ENCODE measurements around the gene SLC3A2. TPM values are rescaled to one million over a fixed set of nuclear protein-coding genes. Genes with fewer than 3 reads are reported as not detected.
A peak's percentile ranks its signal among the peaks of the same experiment; 100 is the strongest.

SLC3A2 gene
- total and polyA plus RNA-seq, 2 of the 13 experiments (the other 11 are each of a cell fraction or from before 2014, with no cell fraction given): 213 to 226 TPM

- TF ChIP-seq, protein P1, sequence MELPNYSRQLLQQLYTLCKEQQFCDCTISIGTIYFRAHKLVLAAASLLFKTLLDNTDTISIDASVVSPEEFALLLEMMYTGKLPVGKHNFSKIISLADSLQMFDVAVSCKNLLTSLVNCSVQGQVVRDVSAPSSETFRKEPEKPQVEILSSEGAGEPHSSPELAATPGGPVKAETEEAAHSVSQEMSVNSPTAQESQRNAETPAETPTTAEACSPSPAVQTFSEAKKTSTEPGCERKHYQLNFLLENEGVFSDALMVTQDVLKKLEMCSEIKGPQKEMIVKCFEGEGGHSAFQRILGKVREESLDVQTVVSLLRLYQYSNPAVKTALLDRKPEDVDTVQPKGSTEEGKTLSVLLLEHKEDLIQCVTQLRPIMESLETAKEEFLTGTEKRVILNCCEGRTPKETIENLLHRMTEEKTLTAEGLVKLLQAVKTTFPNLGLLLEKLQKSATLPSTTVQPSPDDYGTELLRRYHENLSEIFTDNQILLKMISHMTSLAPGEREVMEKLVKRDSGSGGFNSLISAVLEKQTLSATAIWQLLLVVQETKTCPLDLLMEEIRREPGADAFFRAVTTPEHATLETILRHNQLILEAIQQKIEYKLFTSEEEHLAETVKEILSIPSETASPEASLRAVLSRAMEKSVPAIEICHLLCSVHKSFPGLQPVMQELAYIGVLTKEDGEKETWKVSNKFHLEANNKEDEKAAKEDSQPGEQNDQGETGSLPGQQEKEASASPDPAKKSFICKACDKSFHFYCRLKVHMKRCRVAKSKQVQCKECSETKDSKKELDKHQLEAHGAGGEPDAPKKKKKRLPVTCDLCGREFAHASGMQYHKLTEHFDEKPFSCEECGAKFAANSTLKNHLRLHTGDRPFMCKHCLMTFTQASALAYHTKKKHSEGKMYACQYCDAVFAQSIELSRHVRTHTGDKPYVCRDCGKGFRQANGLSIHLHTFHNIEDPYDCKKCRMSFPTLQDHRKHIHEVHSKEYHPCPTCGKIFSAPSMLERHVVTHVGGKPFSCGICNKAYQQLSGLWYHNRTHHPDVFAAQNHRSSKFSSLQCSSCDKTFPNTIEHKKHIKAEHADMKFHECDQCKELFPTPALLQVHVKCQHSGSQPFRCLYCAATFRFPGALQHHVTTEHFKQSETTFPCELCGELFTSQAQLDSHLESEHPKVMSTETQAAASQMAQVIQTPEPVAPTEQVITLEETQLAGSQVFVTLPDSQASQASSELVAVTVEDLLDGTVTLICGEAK (IDR thresholded peaks at IDR 0.05): no peak
- TF ChIP-seq, protein P1 (CRISPR knock-in tag; IDR thresholded peaks at IDR 0.05): peak; percentile 27; the same call in 1 of the 2 replicates
- TF ChIP-seq TSC22D2 (CRISPR knock-in tag; IDR thresholded peaks at IDR 0.05; ENCODE audit: borderline replicate concordance): no peak
- TF ChIP-seq MIXL1 (CRISPR knock-in tag; IDR thresholded peaks at IDR 0.05): no peak
- 0 out of 2 replicates have a peak, but pooled peaks have one; percentile 19 for TF ChIP-seq SMAD9 (CRISPR knock-in tag; IDR thresholded peaks at IDR 0.05)
- 0 out of 2 replicates have a peak, but pooled peaks have one; percentile 16 for TF ChIP-seq MYC (CRISPR knock-in tag; IDR thresholded peaks at IDR 0.05; ENCODE audit: borderline replicate concordance)
- TF ChIP-seq, protein P2, sequence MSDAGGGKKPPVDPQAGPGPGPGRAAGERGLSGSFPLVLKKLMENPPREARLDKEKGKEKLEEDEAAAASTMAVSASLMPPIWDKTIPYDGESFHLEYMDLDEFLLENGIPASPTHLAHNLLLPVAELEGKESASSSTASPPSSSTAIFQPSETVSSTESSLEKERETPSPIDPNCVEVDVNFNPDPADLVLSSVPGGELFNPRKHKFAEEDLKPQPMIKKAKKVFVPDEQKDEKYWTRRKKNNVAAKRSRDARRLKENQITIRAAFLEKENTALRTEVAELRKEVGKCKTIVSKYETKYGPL (CRISPR knock-in tag; IDR thresholded peaks at IDR 0.05): no peak
- TF ChIP-seq ZNF235 (CRISPR knock-in tag; IDR thresholded peaks at IDR 0.05; ENCODE audit: borderline replicate concordance): no peak; the same call in 1 of the 2 replicates
- TF ChIP-seq HDAC1 (CRISPR knock-in tag; IDR thresholded peaks at IDR 0.05): 0 out of 2 replicates have a peak, but pooled peaks have one; percentile 41
- no peak for TF ChIP-seq ZFYVE20 (CRISPR knock-in tag; IDR thresholded peaks at IDR 0.05; ENCODE audit: borderline replicate concordance, low read depth)
- TF ChIP-seq, protein P3, sequence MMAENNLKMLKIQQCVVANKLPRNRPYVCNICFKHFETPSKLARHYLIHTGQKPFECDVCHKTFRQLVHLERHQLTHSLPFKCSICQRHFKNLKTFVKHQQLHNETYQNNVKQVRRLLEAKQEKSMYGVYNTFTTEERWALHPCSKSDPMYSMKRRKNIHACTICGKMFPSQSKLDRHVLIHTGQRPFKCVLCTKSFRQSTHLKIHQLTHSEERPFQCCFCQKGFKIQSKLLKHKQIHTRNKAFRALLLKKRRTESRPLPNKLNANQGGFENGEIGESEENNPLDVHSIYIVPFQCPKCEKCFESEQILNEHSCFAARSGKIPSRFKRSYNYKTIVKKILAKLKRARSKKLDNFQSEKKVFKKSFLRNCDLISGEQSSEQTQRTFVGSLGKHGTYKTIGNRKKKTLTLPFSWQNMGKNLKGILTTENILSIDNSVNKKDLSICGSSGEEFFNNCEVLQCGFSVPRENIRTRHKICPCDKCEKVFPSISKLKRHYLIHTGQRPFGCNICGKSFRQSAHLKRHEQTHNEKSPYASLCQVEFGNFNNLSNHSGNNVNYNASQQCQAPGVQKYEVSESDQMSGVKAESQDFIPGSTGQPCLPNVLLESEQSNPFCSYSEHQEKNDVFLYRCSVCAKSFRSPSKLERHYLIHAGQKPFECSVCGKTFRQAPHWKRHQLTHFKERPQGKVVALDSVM (CRISPR knock-in tag; IDR thresholded peaks at IDR 0.05): peak; percentile 71
- no peak for TF ChIP-seq ZNF30 (CRISPR knock-in tag; IDR thresholded peaks at IDR 0.05)
- TF ChIP-seq SALL1 (CRISPR knock-in tag; IDR thresholded peaks at IDR 0.05): peak; percentile 20; the same call in 1 of the 2 replicates
- 0 out of 2 replicates have a peak, but pooled peaks have one; percentile 32 for TF ChIP-seq SP4 (CRISPR knock-in tag; IDR thresholded peaks at IDR 0.05)
- 0 out of 2 replicates have a peak, but pooled peaks have one; percentile 29 for TF ChIP-seq WIZ (CRISPR knock-in tag; IDR thresholded peaks at IDR 0.05)
- peak; percentile 78 for TF ChIP-seq SRSF1 (optimal IDR thresholded peaks at IDR 0.05; ENCODE audit: low read depth, low read length)
- no peak for TF ChIP-seq BORCS8-MEF2B (CRISPR knock-in tag; IDR thresholded peaks at IDR 0.05)
- TF ChIP-seq HNRNPL (IDR thresholded peaks at IDR 0.05; ENCODE audit: low read depth, low read length): no peak
Measured at GRCh38 chr11:62842171-62842741, 38.4 kb upstream of the SLC3A2 start (continued).
